ENCODE measurements around the gene ROPN1L. TPM values are rescaled to one million over a fixed set of nuclear protein-coding genes. Genes with fewer than 3 reads are reported as not detected.

Gene ROPN1L
- total RNA-seq: 12.0 TPM

DNA sequence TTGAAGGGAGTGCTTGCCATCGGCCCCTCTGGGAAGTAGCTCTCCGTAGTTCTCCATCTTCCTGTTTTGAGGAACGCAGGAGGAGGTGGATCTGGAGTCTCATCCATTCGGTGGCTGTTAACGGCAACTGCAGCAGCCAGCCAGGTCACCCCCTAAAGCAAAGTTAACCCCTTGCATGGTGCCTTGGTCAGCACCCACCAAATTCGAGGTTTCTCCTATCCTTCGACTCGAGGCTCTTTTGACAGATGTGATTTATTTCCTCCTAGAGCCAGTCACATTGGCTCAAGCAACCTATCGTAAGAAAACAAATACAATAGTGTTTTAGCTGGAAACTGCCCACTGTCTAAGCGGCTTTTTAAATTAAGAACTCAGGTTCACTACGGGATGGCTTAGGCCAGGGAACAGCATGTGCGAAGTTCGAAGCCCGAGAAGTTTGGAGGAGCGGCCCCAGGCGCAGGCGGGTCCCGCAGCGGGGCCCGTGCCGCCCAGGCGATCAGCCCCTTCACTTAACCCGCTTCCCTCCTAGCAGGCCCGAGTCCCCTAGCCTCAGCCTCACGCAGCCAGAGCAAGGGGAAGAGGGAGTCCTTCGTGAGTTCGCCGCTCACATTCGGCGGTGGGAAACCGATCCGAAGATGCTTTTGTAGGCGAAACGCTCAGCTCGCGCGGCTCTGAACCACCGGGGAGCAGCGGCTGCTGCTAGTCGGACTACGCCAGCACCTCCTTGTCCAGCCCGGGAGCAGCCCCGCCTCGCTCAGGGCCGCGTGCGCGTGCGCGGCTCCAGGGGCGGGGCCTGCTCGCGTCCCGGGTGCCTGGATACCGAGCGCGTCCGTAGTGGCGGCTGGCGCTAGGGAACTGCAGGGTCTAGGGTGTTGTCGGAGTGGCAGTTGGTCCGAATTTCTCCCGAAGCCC lies at the start of gene ROPN1L:
TSS of gene ROPN1L (plus strand) at position 797 of the 909 bp plus-strand sequence. CDS start 289 bp downstream, outside the sequence.

Small RNA genes lying within 50 kb of the gene (small RNA-seq; reads per million reads assigned to genes)
- not detected for gene MIR6131

Other genes starting within 250 kb of the ROPN1L start
- 44.3 TPM for gene ATPSCKMT, start 192.0 kb upstream of the ROPN1L start, total RNA-seq
- gene CCT5, start 191.6 kb upstream of the ROPN1L start, total RNA-seq: 259 TPM
- gene CMBL, start 134.0 kb upstream of the ROPN1L start, total RNA-seq: 12.0 TPM
- 248 TPM for gene MARCHF6, start 88.2 kb upstream of the ROPN1L start, total RNA-seq
- gene ANKRD33B, start 122.2 kb downstream of the ROPN1L start, total RNA-seq: 1.8 TPM

Measured in diencephalon (tissue), 1 donor.